Kidney epithelial cell (primary cell): ENCODE measurements around the gene DSCAM. TPM values are rescaled to one million over a fixed set of nuclear protein-coding genes. Genes with fewer than 3 reads are reported as not detected.

Experiments
- DNase-seq: peaks from one replicate; pipeline ENCODE4 v3.0.0-alpha.2; 2010; ENCODE audit warnings: low read depth
- H3K27me3 ChIP-seq: 2 replicates; pipeline ENCODE4 v1.6.0; 2011; ENCODE audit warnings: low read length; ENCODE audit not compliant: control insufficient read depth, insufficient read depth
- H3K36me3 ChIP-seq: 2 replicates; pipeline ENCODE4 v1.5.1; 2011; ENCODE audit warnings: low read length; ENCODE audit not compliant: control insufficient read depth, insufficient read depth
- H3K4me3 ChIP-seq: 2 replicates; pipeline ENCODE4 v1.5.1; 2011; ENCODE audit warnings: low read depth, mild to moderate bottlenecking, control low read depth, low read length
- CTCF ChIP-seq: IDR thresholded peaks from 2 replicates; pipeline ENCODE4 v1.5.1; 2011; ENCODE audit warnings: mild to moderate bottlenecking, moderate library complexity, low read length, control low read depth, inconsistent platforms; ENCODE audit not compliant: insufficient read depth, poor library complexity, severe bottlenecking
- total RNA-seq: library from RNA; depleted of rRNA; stranded (reverse); fragments of >200 nt; gene quantifications from 2 replicates; pipeline ENCODE4 v1.2.3, GENCODE V29; 2015

Gene DSCAM
- total RNA-seq, 1 donor from 2014 or later, result 0.21 TPM

GRCh38 chr21:40250514-40251294, 596.3 kb downstream of the DSCAM start:
- Histone ChIP-seq H3K4me3 (no peak overlapping the region), H3K36me3 (no peaks in the 10 kb centered on the region), H3K27me3 (no peaks in the 10 kb centered on the region)
- no peak for DNase-seq
- TF ChIP-seq CTCF, result no peak

- Histone ChIP-seq H3K36me3 (no peaks in the 10 kb centered on the region), H3K4me3 (no peak overlapping the region), H3K27me3 (no peaks in the 10 kb centered on the region)
- DNase-seq, result no peak
- TF ChIP-seq CTCF, result no peak
Observed at GRCh38 chr21:40244981-40245380, 602.0 kb downstream of the DSCAM start.

GRCh38 chr21:40243685-40244084, 603.3 kb downstream of the DSCAM start:
- Histone ChIP-seq H3K4me3 (no peak overlapping the region), H3K27me3 (no peaks in the 10 kb centered on the region), H3K36me3 (no peaks in the 10 kb centered on the region)
- TF ChIP-seq CTCF, result no peak
- no peak for DNase-seq

- no peak overlapping the region for H3K4me3 ChIP-seq
- H3K27me3 ChIP-seq, result no peaks in the 10 kb centered on the region
- TF ChIP-seq CTCF, result no peak
- no peak for DNase-seq
- no peaks in the 10 kb centered on the region for H3K36me3 ChIP-seq
Observed at GRCh38 chr21:40242586-40243265, 604.2 kb downstream of the DSCAM start.

GRCh38 chr21:40235528-40235927, 611.4 kb downstream of the DSCAM start:
- H3K4me3 ChIP-seq, result no peak overlapping the region
- no peaks in the 10 kb centered on the region for H3K27me3 ChIP-seq
- H3K36me3 ChIP-seq, result no peaks in the 10 kb centered on the region
- TF ChIP-seq CTCF, result no peak
- no peak for DNase-seq
